Measurements from ENCODE around the gene SCLY.

The SCLY gene

DNA sequence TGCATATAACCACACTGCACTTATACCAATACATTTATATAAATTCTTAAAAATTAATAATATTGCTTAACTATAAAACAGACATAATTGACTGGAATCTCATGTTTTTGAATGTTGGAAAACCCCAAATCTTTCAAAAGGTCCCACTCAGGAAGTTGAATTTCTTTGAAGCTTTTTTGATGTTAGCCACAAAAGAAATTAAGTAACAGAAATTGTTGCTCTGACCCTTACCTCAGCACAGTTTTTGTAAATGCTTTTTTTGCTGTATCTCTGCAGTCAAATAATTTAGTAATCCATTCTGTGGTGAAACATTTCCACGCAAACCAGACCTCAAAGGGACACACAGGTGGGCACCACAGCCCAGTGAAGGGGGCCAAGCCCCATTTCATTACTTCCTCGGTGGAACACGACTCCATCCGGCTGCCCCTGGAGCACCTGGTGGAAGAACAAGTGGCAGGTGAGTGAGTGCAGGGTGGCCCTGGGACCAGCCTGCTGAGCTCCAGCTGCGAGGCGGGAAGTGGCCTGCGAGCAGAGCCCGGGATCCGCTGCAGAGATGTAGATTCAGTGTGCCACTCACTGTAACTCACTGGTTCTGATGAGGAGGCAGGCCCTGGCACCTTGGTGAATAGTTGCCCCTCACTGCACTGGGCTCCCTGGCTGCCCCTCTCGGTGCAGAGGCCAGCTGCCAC lies 8.4 kb downstream of the SCLY start:
- Histone ChIP-seq H3K14ac (ENCODE audit: low read length) (no peak overlapping the region), H3K27me3 (ENCODE audit: control insufficient read depth in 3 of 3, insufficient read depth in 3 of 3, low read depth in 1 of 3, low read length in 3 of 3) (no peaks in the 10 kb centered on the region), H3K27ac (replicated peaks; ENCODE audit: low read length) (no peak overlapping the region), H2AK5ac (ENCODE audit: low read depth, low read length) (no peak overlapping the region), H2BK15ac (ENCODE audit: low read length) (no peak overlapping the region), H2BK120ac (ENCODE audit: low read depth, low read length) (no peak overlapping the region), H2AFZ (ENCODE audit: low read length) (no peak overlapping the region), H3K4ac (ENCODE audit: low read length) (peak overlapping the region; percentile 25), H3K4me2 (ENCODE audit: insufficient read depth, low read length, poor library complexity, severe bottlenecking) (no peak overlapping the region), H4K8ac (ENCODE audit: low read depth, low read length) (peak overlapping the region; percentile 97), H3K4me1 (ENCODE audit: control insufficient read depth in 2 of 2, insufficient read depth in 1 of 2, low read depth in 1 of 2, low read length in 2 of 2) (no peaks in the 10 kb centered on the region), H3K36me3 (replicated peaks in 1 of 2; ENCODE audit: control insufficient read depth in 2 of 2, insufficient read depth in 2 of 2, low read length in 2 of 2) (peaks cover 22 to 98% of the 10 kb centered on the region in 2 donors), H2BK12ac (ENCODE audit: low read length) (peak overlapping the region; percentile 16), H3K79me1 (ENCODE audit: low read depth, low read length) (peaks cover 8% of the 10 kb centered on the region), H3K9ac (ENCODE audit: low read depth, low read length, poor library complexity) (no peak overlapping the region), H2BK5ac (ENCODE audit: low read length) (no peak overlapping the region), H3K9me3 (replicated peaks in 1 of 2; ENCODE audit: control insufficient read depth in 2 of 2, insufficient read depth in 1 of 2, low read depth in 1 of 2, low read length in 2 of 2) (peaks cover 3 to 22% of the 10 kb centered on the region in 2 donors), H3K4me3 (ENCODE audit: low read length in 2 of 2) (no peak overlapping the region), H3K18ac (ENCODE audit: low read length) (no peak overlapping the region), H3K23ac (ENCODE audit: low read depth, low read length, poor library complexity) (no peak overlapping the region), H4K91ac (ENCODE audit: low read depth, low read length, poor library complexity) (no peak overlapping the region)
- DNase-seq (ENCODE audit: low spot score): no peak
- WGBS, 2 donors (ENCODE audit: extremely low coverage in 2 of 2, insufficient read length in 2 of 2, insufficient replicate concordance in 1 of 2): no CpG with 5 or more reads among the region's 10 CpGs

DNA sequence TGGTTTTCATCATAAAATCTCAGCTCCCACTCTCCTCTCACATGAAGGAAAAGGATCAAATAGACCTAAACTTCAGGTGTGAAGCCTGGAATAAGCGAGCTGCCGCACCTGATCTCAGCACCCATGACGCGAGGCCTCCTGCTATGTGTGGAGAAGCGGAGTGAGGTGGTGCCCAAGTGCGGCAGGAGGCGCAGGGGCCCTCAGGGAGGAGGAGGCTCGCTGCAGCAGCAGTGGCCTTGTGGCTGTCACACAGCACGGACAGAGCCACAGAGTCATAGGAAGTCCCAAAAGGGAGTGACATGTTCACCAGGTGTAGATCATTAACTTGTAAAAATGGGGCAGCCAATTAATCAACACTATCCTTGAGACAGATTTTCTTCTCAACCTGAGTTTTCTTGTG lies 9.1 kb downstream of the SCLY start:
- no peak overlapping the region for H2AFZ ChIP-seq (ENCODE audit: low read length)
- no peak overlapping the region for H3K14ac ChIP-seq (ENCODE audit: low read length)
- H3K4ac ChIP-seq (ENCODE audit: low read length): no peak overlapping the region
- no peak overlapping the region for H2BK5ac ChIP-seq (ENCODE audit: low read length)
- no peaks in the 10 kb centered on the region for H3K4me1 ChIP-seq (ENCODE audit: control insufficient read depth in 2 of 2, insufficient read depth in 1 of 2, low read depth in 1 of 2, low read length in 2 of 2)
- no peak overlapping the region for H2BK12ac ChIP-seq (ENCODE audit: low read length)
- no CpG with 5 or more reads among the region's 9 CpGs for WGBS, 2 donors (ENCODE audit: extremely low coverage in 2 of 2, insufficient read length in 2 of 2, insufficient replicate concordance in 1 of 2)
- H3K9me3 ChIP-seq (replicated peaks in 1 of 2; ENCODE audit: control insufficient read depth in 2 of 2, insufficient read depth in 1 of 2, low read depth in 1 of 2, low read length in 2 of 2): peaks cover 3 to 23% of the 10 kb centered on the region in 2 donors
- no peak overlapping the region for H2BK15ac ChIP-seq (ENCODE audit: low read length)
- no peak overlapping the region for H3K27ac ChIP-seq (replicated peaks; ENCODE audit: low read length)
- no peak overlapping the region for H4K91ac ChIP-seq (ENCODE audit: low read depth, low read length, poor library complexity)
- peak overlapping the region in 1 of 2 donors; percentile 72 for H3K4me3 ChIP-seq (ENCODE audit: low read length in 2 of 2)
- H3K27me3 ChIP-seq (ENCODE audit: control insufficient read depth in 3 of 3, insufficient read depth in 3 of 3, low read depth in 1 of 3, low read length in 3 of 3): no peaks in the 10 kb centered on the region
- H3K79me1 ChIP-seq (ENCODE audit: low read depth, low read length): peaks cover 8% of the 10 kb centered on the region
- no peak overlapping the region for H3K23ac ChIP-seq (ENCODE audit: low read depth, low read length, poor library complexity)
- H3K9ac ChIP-seq (ENCODE audit: low read depth, low read length, poor library complexity): peak overlapping the region; percentile 38
- no peak overlapping the region for H3K4me2 ChIP-seq (ENCODE audit: insufficient read depth, low read length, poor library complexity, severe bottlenecking)
- H3K36me3 ChIP-seq (replicated peaks in 1 of 2; ENCODE audit: control insufficient read depth in 2 of 2, insufficient read depth in 2 of 2, low read length in 2 of 2): peaks cover 20 to 96% of the 10 kb centered on the region in 2 donors
- H2BK120ac ChIP-seq (ENCODE audit: low read depth, low read length): no peak overlapping the region
- no peak overlapping the region for H2AK5ac ChIP-seq (ENCODE audit: low read depth, low read length)
- H4K8ac ChIP-seq (ENCODE audit: low read depth, low read length): no peak overlapping the region
- DNase-seq (ENCODE audit: low spot score): no peak
- H3K18ac ChIP-seq (ENCODE audit: low read length): no peak overlapping the region

DNA sequence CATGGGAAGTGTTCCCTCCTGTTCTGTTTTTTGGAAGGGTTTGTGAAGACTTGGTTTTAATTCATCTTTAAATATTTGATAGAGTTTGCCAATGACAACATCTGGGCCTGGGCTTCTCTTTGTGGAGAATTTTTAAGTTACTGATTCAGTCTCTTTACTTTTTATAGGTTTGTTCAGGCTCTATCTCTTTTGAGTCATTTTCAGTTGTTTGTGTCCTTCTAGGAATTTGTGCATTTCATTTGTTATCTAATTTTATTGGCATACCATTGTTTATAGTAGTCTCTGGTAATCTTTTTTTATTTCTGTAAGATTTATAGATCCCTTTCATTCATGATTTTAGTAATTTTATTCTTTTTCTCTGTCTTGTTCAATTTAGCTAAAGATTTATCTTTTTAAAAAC lies 14.6 kb downstream of the SCLY start:
- H4K91ac ChIP-seq (ENCODE audit: low read depth, low read length, poor library complexity): no peak overlapping the region
- no peaks in the 10 kb centered on the region for H3K27me3 ChIP-seq (ENCODE audit: control insufficient read depth in 3 of 3, insufficient read depth in 3 of 3, low read depth in 1 of 3, low read length in 3 of 3)
- no peak overlapping the region for H2BK120ac ChIP-seq (ENCODE audit: low read depth, low read length)
- no peak overlapping the region for H3K23ac ChIP-seq (ENCODE audit: low read depth, low read length, poor library complexity)
- peaks cover 5 to 90% of the 10 kb centered on the region in 2 donors for H3K36me3 ChIP-seq (replicated peaks in 1 of 2; ENCODE audit: control insufficient read depth in 2 of 2, insufficient read depth in 2 of 2, low read length in 2 of 2)
- no peak for DNase-seq (ENCODE audit: low spot score)
- H2AK5ac ChIP-seq (ENCODE audit: low read depth, low read length): no peak overlapping the region
- H3K18ac ChIP-seq (ENCODE audit: low read length): no peak overlapping the region
- H3K4me1 ChIP-seq (ENCODE audit: control insufficient read depth in 2 of 2, insufficient read depth in 1 of 2, low read depth in 1 of 2, low read length in 2 of 2): no peaks in the 10 kb centered on the region
- H3K4me3 ChIP-seq (ENCODE audit: low read length in 2 of 2): no peak overlapping the region
- no peak overlapping the region for H3K4ac ChIP-seq (ENCODE audit: low read length)
- no peak overlapping the region for H2BK15ac ChIP-seq (ENCODE audit: low read length)
- H3K9ac ChIP-seq (ENCODE audit: low read depth, low read length, poor library complexity): no peak overlapping the region
- H3K9me3 ChIP-seq (replicated peaks in 1 of 2; ENCODE audit: control insufficient read depth in 2 of 2, insufficient read depth in 1 of 2, low read depth in 1 of 2, low read length in 2 of 2): peaks cover 0 to 41% of the 10 kb centered on the region in 2 donors
- H2AFZ ChIP-seq (ENCODE audit: low read length): no peak overlapping the region
- H2BK5ac ChIP-seq (ENCODE audit: low read length): no peak overlapping the region
- H3K27ac ChIP-seq (replicated peaks; ENCODE audit: low read length): no peak overlapping the region
- H3K79me1 ChIP-seq (ENCODE audit: low read depth, low read length): no peaks in the 10 kb centered on the region
- no peak overlapping the region for H3K4me2 ChIP-seq (ENCODE audit: insufficient read depth, low read length, poor library complexity, severe bottlenecking)
- H2BK12ac ChIP-seq (ENCODE audit: low read length): no peak overlapping the region
- no peak overlapping the region for H4K8ac ChIP-seq (ENCODE audit: low read depth, low read length)
- no peak overlapping the region for H3K14ac ChIP-seq (ENCODE audit: low read length)

DNA sequence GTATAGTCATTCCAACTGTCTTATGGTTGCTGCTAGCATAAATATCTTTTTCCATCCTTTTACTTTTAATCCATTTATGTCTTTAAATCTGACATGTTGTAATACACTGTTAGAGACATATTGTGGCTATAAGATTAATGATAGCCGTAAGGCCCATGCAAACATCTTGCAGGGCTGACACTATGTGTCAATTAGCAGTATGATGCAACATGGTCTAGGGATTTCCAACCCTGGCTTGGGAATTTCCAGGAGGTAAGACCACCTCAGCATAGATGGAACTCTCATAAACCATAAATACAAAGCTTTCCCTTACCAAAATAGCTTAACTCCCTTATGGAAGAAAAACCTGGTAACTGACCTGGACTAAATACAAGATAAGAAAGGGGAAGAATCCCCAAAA lies 16.5 kb downstream of the SCLY start:
- no peaks in the 10 kb centered on the region for H3K79me1 ChIP-seq (ENCODE audit: low read depth, low read length)
- no peaks in the 10 kb centered on the region for H3K27me3 ChIP-seq (ENCODE audit: control insufficient read depth in 3 of 3, insufficient read depth in 3 of 3, low read depth in 1 of 3, low read length in 3 of 3)
- no peak overlapping the region for H2BK12ac ChIP-seq (ENCODE audit: low read length)
- no peak overlapping the region for H3K14ac ChIP-seq (ENCODE audit: low read length)
- H3K18ac ChIP-seq (ENCODE audit: low read length): no peak overlapping the region
- H2AK5ac ChIP-seq (ENCODE audit: low read depth, low read length): no peak overlapping the region
- H4K8ac ChIP-seq (ENCODE audit: low read depth, low read length): no peak overlapping the region
- peaks cover 15 to 90% of the 10 kb centered on the region in 2 donors for H3K36me3 ChIP-seq (replicated peaks in 1 of 2; ENCODE audit: control insufficient read depth in 2 of 2, insufficient read depth in 2 of 2, low read length in 2 of 2)
- DNase-seq (ENCODE audit: low spot score): no peak
- no peak overlapping the region for H3K9ac ChIP-seq (ENCODE audit: low read depth, low read length, poor library complexity)
- no peak overlapping the region for H2BK5ac ChIP-seq (ENCODE audit: low read length)
- H2BK15ac ChIP-seq (ENCODE audit: low read length): no peak overlapping the region
- no peak overlapping the region for H2AFZ ChIP-seq (ENCODE audit: low read length)
- no CpG with 5 or more reads among the region's 1 CpG for WGBS, 2 donors (ENCODE audit: extremely low coverage in 2 of 2, insufficient read length in 2 of 2, insufficient replicate concordance in 1 of 2)
- H3K4me1 ChIP-seq (ENCODE audit: control insufficient read depth in 2 of 2, insufficient read depth in 1 of 2, low read depth in 1 of 2, low read length in 2 of 2): no peaks in the 10 kb centered on the region
- no peak overlapping the region for H3K23ac ChIP-seq (ENCODE audit: low read depth, low read length, poor library complexity)
- H3K4me2 ChIP-seq (ENCODE audit: insufficient read depth, low read length, poor library complexity, severe bottlenecking): no peak overlapping the region
- no peak overlapping the region for H4K91ac ChIP-seq (ENCODE audit: low read depth, low read length, poor library complexity)
- H2BK120ac ChIP-seq (ENCODE audit: low read depth, low read length): no peak overlapping the region
- H3K4me3 ChIP-seq (ENCODE audit: low read length in 2 of 2): no peak overlapping the region
- H3K27ac ChIP-seq (replicated peaks; ENCODE audit: low read length): no peak overlapping the region
- peaks cover 0 to 37% of the 10 kb centered on the region in 2 donors for H3K9me3 ChIP-seq (replicated peaks in 1 of 2; ENCODE audit: control insufficient read depth in 2 of 2, insufficient read depth in 1 of 2, low read depth in 1 of 2, low read length in 2 of 2)
- H3K4ac ChIP-seq (ENCODE audit: low read length): no peak overlapping the region

Data from neuronal stem cell (in vitro differentiated cells).